HG03097 (cell line): ENCODE results near the gene FBH1.
"Not testable (repeated sequence)": the region's sequence is repeated elsewhere in the genome, so short reads cannot be mapped to it uniquely, and the experiment has no call there.

Experiments used
- ATAC-seq: cut with Tn5 transposase; IDR thresholded peaks from one replicate; pipeline ENCODE4 v1.9.1; 2021; ENCODE audit not compliant: unreplicated experiment, low FRiP score

Gene FBH1

GRCh38 chr10:5937016-5937415 lies 47.0 kb downstream of the FBH1 start:
- ATAC-seq = no peak

GRCh38 chr10:5938291-5938690 lies 48.2 kb downstream of the FBH1 start:
- no peak for ATAC-seq

- no peak for ATAC-seq
These were observed 50.8 kb downstream of the FBH1 start for GRCh38 chr10:5940807-5941218.

GRCh38 chr10:5941579-5941978 lies 51.5 kb downstream of the FBH1 start:
- ATAC-seq = no peak

- no peak for ATAC-seq
These were observed 52.0 kb downstream of the FBH1 start for GRCh38 chr10:5942001-5942400.

- no peak for ATAC-seq
These were observed 52.4 kb downstream of the FBH1 start for GRCh38 chr10:5942474-5942873.

- ATAC-seq = no peak
These were observed 53.5 kb downstream of the FBH1 start for GRCh38 chr10:5943536-5943935.

- no peak for ATAC-seq
These were observed 54.5 kb downstream of the FBH1 start for GRCh38 chr10:5944389-5945189.

- ATAC-seq = no peak
These were observed 55.1 kb downstream of the FBH1 start for GRCh38 chr10:5945190-5945509.

GRCh38 chr10:5945561-5946418 lies 55.7 kb downstream of the FBH1 start:
- ATAC-seq = no peak

GRCh38 chr10:5946419-5946775 lies 56.4 kb downstream of the FBH1 start:
- not testable (repeated sequence) for ATAC-seq

- no peak for ATAC-seq
These were observed 56.7 kb downstream of the FBH1 start for GRCh38 chr10:5946786-5947185.

GRCh38 chr10:5947471-5948207 lies 57.6 kb downstream of the FBH1 start:
- no peak for ATAC-seq

- no peak for ATAC-seq
These were observed 58.2 kb downstream of the FBH1 start for GRCh38 chr10:5948208-5948585.

GRCh38 chr10:5949009-5949759 lies 59.1 kb downstream of the FBH1 start:
- ATAC-seq = no peak

- no peak for ATAC-seq
These were observed 61.2 kb downstream of the FBH1 start for GRCh38 chr10:5951167-5951711.

- no peak for ATAC-seq
These were observed 61.8 kb downstream of the FBH1 start for GRCh38 chr10:5951721-5952407.

- ATAC-seq = no peak
These were observed 62.8 kb downstream of the FBH1 start for GRCh38 chr10:5952731-5953385.

GRCh38 chr10:5953676-5954075 lies 63.6 kb downstream of the FBH1 start:
- no peak for ATAC-seq
